Measurements from ENCODE around the gene HMGB4.

The HMGB4 gene, protein sequence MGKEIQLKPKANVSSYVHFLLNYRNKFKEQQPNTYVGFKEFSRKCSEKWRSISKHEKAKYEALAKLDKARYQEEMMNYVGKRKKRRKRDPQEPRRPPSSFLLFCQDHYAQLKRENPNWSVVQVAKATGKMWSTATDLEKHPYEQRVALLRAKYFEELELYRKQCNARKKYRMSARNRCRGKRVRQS

DNA sequence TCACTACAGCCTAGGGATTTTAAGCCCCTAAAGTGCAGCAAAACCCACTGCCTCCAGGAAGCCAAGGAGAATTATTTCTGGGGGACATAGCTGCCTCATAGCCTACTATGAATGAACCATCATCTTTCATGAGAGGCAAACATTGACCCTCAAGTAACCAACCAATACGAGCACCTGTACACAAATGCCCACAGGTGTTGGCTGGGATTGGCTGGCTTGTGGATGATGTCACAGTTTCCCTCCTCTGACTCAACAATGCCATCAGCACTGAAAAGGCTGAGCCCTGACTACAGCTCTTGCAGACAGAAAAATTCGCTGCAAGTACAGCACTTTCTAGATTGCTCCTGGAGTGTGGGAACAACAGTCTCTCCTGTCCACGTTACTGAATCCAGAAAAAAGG lies at the start of gene HMGB4:
Gene HMGB4, plus strand, starts transcription at position 301 of the 400 bp plus-strand sequence. CDS start 113 bp downstream, outside the sequence.
- DNase-seq (ENCODE audit: low read depth): no peak

DNA sequence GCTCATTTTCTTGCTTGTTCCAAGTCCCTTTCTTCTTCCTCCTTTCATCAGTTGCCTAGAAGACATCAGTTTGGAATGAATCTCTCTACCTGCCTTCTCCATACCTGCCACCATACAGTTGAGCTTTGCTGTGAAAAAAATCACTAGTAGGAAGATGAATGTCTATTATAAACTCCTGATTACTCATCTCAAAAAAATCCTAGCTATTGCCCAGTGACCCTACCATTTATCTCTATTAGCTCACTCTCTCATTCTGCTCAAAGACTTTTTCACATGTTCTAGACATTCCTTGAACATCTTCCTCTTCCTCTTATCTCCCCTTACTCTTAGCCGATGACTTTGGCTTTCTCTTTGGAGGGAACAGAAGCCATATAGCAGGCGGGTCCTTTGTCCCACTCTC lies 49.7 kb upstream of the HMGB4 start:
- no peak for DNase-seq (ENCODE audit: low read depth)

DNA sequence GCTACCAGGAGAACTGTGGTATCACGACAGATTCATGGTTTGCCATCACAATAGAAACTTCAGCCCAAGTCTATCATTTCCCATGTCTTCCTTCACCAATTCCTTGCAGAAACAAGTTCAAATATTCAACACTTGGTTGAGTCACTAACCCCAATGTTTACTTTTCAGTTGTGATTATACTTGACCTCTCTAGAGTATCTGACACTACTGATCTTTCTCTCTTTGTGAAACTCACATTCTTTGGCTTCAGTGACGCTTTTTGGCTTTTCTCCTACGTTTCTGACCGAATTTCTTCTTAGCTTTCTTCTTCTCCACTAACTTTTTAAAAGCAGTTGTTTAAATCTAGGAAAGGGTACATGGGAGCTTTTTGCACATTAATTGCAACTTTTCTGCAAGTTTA lies 48.8 kb upstream of the HMGB4 start:
- DNase-seq (ENCODE audit: low read depth): no peak

DNA sequence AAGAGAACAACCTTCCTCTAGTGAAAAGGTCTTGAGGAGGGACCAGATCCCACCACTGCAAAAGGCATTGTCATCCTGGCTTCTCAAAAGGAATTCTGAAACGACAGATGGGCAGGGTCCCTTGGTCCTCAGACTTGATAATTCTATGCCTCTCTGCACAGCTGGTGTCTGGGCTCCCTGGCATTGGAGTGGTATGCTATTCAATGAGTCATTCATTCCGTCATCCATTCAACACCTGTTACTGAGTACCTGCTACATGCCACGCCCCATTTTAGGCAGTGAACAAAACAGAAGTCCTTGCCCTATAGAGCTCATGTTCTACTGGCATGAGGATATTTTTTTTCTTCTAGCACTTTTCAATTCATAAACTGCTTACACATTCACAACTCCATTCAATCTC lies 45.8 kb upstream of the HMGB4 start:
- no peak for DNase-seq (ENCODE audit: low read depth)

DNA sequence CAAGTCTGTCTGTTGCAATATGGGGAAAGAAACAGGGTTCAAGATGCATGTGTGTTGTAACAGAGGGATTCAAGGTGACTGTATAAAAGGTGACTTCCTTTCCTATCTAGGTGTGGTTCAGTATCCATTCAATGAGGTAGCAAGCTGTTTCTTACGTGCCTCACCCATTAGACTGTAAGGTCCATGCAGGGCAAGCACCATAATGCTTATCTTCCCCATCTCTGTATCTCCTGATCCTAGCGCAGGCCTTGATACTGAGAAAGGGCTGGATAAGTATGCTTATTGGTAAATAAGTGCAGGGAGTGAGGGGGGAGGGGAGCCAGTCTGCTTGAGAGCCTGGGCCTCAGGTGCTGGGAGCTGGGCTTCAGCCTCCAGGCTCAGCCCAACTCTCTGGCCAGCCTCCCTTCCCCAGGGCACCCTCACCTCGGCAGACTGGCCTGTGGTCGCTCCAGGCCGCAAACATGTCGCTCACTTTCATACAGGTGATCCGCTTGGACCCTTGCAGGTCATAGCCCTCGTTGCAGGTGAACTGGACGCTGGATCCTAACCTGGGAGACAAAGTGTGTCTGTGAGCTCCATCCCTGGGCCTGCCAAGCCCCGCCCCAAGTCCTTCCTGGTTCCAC lies 44.5 kb upstream of the HMGB4 start:
- no peak for DNase-seq (ENCODE audit: low read depth)

DNA sequence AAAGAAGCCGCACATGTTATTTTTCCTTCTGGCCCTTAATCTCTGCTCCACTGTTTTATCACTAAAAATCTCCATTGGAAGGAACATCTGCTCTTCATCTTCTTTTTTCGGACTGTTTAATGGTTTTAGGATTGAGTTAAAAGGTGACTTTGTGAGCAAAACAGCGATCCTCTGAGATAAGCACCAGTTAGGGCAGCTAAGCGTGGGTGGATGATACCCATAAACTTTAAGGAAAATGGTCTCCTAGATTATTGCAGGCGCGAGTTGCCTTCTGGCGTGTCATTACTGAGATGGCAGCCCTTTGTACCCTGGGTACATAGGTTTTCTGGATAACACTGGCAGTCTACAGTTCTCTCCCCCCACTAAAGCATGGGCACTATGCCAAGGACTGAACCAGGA lies 44.0 kb upstream of the HMGB4 start:
- no peak for DNase-seq (ENCODE audit: low read depth)

DNA sequence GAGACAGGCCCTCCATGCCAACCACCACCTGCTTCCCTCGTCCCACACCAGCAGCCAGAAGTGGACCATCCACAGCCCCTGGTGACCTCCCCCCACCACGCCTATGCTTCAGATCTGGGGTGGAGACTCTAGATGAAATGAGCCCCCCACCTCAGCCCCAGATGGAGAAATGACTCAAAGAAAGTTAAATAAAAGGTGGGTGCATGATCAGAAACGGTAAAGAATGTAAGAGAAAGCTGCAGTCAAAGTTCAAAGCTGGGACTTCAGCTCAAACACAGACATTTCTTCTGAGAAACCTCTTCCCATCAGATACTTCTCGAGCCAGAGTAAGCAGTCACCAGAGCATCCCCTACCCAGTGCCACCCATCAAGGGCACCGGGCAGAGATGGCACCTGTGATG lies 43.1 kb upstream of the HMGB4 start:
- DNase-seq (ENCODE audit: low read depth): no peak

DNA sequence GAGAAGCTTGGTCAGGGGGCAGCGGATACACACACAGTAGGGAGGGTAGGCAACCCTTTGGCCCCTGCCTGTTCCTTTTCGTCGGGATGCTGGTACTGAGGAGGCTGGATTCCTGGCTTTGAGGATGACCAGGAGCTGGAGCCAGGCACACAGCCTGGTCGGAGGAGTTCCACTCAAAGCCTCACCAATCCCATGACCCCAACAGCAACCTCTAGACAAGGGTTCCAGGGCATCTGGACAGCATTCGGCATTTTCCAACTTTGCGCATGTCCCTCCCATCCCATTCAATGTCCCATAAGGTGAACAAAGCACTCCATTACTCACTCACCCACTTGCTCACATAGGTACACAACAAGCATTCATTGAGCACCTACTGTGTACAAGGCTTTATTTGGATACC lies 42.6 kb upstream of the HMGB4 start:
- no peak for DNase-seq (ENCODE audit: low read depth)

DNA sequence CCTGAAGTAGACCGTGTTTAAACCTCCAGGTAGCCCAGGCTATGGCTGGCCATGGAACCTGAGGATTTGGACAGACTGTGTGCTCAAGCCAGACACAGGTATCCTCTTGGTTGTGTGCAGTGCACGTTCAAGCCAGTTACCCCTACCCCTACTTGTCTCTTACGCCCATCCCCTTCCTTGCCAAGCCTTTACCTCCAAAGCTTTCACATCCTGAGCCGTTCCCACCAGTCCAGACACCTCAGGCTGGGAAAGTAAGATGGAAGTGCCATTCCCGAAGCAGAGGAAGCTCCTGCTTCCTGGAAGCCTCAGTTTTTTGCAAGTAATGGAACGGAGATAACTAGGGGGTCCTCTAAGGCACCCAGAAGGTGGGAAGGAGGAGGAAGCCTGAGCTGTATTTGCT lies 41.5 kb upstream of the HMGB4 start:
- DNase-seq (ENCODE audit: low read depth): no peak

DNA sequence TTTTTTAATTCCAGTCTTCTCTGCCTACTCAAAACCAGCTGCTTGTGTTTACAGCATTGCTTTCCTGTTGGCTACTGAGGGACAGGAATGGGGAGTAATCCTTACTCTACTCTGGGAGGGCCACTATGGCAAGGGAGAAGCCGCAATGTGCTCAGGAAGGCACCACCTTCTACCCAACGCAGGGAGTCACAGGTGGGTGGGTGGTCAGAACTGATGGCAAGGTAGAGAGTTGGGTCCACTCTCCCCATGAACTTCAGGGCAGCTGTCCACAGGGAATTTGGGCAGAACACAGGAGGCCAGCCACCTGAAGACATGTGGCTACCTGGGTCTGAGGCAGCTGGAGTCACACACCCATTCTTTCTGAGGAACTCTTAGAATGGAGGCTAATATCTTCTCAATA lies 40.5 kb upstream of the HMGB4 start:
- no peak for DNase-seq (ENCODE audit: low read depth)

DNA sequence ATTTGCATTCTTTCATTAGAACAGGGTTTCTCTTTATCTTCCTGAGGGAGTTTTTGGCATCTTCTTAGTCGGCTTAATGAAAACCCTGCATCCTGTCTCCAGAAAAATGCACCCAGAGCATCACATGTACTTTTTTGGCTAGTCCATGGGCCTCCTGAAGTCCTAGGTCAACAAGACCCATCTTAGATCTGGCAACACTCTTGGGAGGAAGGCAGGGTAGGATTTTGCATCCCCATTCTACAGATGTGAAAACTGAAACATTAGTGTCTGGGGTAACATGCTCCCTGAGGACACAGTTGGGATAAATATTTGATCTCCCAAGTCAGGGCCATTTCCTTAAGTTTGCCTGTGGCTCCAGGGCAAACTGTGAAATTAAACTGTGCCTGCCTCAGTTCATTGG lies 40.0 kb upstream of the HMGB4 start:
- DNase-seq (ENCODE audit: low read depth): no peak

DNA sequence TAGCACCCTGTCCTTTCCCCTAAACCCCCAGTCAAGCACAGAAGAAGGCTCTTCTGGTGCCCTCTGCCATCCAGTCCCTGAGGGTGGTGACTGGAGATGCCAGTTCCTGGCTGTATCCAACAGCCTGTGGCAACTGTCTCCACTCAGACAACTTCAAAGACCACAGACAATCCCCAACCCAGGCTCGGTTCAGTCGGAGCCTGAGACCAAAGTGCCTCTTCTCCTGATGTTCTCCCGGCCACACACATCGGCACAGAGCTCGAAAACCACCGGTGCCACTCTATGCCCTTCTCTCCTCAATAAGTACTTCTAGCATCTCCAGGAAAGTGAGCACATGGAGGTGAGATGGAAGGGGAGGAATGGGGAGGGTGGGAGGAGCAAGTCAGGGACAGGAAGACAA lies 39.6 kb upstream of the HMGB4 start:
- DNase-seq (ENCODE audit: low read depth): no peak

DNA sequence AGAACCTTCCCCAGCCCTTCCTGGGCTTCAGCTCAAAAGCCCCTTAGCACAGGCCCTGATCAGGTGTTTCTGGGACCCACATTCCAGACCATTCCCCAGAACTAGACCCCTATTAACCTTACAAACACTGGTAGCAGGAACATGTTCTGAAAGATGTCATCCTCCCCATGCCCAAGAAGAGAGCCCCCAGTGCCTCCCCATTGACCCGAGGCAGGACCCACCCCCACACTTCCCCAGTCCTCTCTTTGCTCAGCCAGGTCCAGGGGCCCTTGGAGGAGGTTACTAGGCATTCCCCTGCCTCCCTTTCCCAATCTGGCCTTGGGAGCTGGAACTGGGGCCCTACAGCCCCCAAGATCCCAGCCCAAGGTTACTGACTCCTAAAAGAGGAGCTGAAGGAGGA lies 38.9 kb upstream of the HMGB4 start:
- DNase-seq (ENCODE audit: low read depth): no peak

DNA sequence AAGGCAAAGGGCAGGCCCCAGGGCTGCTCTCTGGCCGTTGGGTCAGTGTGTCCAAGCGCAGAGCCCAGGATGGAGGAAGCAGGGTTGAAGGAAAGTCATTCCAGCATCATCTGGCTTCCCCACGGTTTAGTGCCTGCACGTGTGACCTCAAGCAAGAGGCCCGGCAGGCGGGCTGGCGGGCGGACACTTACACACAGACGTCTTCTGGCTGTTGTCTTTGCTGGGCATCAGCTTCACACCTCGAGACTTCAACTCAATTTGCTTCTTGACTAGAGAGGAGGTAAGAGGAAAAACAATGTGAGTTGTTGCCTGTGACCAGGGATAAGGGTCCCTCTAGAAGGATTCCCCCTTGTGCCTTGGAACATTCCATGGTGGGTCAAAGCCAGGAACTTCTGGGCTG lies 38.4 kb upstream of the HMGB4 start:
- no peak for DNase-seq (ENCODE audit: low read depth)

DNA sequence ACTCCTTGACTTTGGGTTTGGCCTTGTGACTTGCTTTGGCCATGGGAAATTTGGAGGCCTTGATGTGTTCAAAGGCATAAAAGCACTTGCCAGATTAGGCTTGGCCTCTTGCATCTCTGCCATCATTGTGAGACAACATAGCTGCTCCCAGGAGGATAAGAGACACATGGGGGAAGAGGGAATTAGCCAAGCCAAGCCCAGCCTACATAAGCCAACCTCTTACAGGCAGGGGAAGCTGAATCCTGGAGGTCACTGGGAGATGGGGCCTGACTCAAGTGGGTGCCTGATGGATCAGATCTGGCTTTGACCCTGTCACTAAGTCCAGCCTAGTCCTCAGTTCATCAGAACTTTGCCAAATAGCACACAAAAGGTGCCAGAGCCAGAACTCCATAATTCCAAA lies 37.6 kb upstream of the HMGB4 start:
- no peak for DNase-seq (ENCODE audit: low read depth)

DNA sequence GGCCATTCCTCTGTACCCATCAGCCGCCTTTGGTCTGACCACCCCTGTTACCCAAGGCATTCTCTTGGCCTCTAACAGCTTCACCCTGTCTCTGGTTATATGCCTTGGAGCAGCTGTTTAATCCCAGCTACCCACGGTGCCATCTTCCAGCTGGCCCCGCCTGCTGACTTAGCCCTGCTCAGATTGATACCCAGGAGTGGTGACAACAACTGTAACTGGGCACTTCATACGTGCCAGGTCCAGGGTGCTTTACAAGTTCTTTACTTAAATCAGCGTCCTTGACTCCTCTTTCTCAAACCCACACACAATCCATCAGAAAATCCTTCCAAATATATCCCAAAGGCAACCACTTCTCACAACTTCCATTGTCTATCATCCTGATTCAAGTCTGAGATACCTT lies 37.2 kb upstream of the HMGB4 start:
- no peak for DNase-seq (ENCODE audit: low read depth)

DNA sequence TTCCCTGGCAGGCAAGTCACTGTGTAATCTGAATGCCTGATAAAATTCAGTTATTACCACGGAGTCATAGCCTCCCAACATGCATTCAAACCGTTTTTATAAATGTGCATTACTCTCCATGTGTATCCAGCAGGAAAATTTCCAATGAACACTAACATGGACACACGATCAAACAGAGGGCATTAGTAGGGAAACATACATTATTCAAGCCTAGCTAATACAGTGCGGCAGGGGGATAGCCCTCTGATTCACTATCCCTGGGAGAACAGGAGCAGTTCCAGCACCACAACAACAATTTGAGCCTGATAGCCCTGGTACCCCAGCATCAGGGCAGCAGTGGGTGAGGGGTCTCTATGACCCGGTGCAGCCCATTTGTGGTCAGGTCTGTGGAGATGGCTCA lies 35.8 kb upstream of the HMGB4 start:
- DNase-seq (ENCODE audit: low read depth): no peak

DNA sequence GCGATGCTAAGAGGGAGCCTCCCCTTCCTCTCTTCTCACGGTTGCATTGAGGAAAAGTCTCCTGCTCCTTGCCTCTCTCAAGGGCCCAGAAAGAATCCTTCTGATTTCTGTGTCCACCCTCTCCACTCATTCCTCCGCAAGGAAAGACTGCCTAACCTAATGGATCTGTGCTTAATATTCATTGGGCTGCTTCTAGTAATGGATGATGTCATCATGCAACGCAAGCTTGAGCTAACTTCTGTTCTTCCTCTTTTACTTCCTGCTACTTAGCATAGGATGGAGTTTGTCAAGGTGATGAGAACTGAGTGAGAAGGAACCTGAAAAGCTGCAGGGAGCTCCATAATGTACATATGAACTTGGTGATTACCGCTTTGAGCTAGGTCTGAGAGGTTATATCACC lies 35.2 kb upstream of the HMGB4 start:
- DNase-seq (ENCODE audit: low read depth): no peak

DNA sequence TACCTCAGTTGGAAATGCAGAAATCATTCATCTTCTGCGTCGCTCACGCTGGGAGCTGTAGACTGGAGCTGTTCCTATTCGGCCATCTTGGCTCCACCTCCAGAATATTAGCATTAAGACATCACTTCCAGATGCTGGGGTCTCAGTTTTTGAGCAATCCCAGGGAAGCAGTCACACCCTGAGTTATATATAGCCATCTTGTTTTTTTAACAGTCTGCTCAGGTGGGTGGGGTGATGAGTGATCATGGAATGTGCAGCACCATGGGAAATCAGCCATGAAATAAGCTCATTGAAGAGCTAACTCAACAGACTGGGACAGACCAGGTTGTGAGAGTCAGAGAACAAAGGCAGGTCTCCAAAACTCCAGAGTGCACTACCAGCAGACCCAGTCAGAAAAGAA lies 27.0 kb upstream of the HMGB4 start:
- no peak for DNase-seq (ENCODE audit: low read depth)

DNA sequence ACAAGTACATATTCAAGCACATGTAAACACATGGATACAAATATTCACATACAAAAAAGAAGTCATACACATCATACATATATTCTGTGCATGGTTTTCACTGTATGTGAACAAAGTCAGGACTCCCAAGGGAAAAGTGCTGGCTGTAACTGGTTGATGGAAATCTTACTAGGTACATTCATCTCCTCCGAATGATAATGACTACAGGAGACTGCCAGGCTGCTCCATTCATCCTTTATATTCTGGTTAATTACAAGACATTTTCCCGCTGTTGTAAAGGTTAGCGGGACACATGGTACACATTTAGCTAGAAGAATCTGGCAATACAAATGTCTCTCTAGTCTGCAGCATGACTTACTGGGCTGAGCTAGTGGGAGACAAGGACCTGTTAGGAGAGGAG lies 26.2 kb upstream of the HMGB4 start:
- no peak for DNase-seq (ENCODE audit: low read depth)

DNA sequence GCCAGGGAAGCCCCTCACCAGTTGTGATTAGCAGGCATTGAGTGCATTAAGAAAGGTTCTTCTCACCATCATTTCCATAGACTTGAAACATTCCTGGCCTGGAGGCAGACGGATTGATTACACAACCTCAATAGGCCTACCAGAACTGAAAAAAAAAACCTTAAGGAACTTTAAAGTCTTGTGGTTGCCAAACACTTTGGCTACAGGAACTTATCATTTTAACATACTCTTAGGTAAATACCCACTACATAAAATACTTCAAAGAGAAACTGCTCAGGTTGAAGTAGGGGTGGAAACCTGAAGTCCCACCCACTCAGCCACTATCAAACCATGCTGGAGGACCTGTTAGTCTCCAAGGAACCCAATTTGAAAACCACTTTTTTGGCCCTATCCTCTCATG lies 22.4 kb upstream of the HMGB4 start:
- no peak for DNase-seq (ENCODE audit: low read depth)

DNA sequence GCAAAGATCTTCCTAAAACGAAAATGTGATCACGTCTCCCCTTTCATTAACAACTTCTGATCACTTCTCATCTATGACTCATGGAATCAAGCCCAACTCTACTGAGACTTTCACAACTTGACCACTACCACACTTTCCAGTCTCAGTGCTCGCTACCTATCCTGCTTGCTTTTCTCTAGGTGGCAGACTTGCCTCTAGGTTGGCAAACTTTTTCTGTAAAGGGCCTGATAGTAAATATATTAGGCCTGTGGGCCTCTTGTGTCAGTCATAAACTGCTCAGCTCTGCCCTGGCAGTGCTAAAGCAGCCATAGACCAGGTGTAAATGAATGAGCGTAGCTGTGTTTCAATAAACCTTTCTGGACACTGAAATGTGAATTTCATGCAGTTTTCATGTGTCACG lies 21.5 kb upstream of the HMGB4 start:
- DNase-seq (ENCODE audit: low read depth): no peak

DNA sequence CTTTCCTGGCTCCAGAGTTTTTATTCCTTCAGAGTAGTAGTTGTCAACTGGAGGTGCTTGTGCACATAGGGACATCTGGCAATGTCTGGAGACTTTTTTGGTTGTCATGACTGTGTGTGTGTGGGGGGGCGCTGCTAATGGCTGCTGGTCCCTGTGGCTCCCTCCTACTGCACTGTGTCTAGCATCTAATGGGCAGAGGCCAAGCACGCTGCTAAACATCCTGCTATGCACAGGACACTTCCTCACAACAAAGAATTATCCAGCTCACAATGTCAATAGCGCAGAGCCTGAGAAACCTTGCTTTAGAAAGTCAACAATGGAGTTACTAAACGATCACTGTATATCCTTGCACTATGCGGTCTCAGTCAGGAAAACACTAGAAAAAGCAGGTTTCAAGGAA lies 19.7 kb upstream of the HMGB4 start:
- DNase-seq (ENCODE audit: low read depth): no peak

DNA sequence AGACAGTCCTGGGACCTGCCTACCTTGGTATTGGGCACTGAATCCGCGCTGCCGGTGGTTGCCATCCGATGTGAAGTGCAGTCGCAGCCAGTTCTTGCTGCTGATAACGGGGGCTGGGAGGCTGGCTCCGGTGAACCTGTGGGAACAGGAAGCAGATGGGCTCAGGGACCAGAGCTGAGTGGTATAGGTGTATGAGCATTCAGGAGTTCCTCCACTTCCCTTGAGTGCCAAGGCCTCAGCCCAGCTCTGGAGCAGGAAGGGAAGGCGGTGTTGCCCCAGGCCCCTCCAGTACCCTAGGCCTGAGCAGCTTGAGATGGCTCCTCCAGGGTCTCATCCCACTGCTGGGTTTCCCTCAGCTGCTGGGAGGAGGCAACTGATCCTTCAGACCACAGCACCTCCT lies 17.0 kb upstream of the HMGB4 start:
- DNase-seq (ENCODE audit: low read depth): no peak
